Transverse colon (tissue), 4 donors: Measurements from ENCODE around the gene DELE1. TPM values are rescaled to one million over a fixed set of nuclear protein-coding genes. Genes with fewer than 3 reads are reported as not detected.

Experiments used
- total RNA-seq, 4 donors: library from RNA; depleted of rRNA; stranded (reverse); fragments of >200 nt; gene quantifications; one replicate each; pipeline ENCODE4 v1.1.0, GENCODE V29; 2016

The DELE1 gene
- total RNA-seq, 4 donors from 2014 or later, result 92.6 to 270 (median 126) TPM

Other genes starting within 250 kb of the DELE1 start
- gene ARAP3, start 241.6 kb upstream of the DELE1 start, total RNA-seq, result 1 to 10 TPM; 1.1 to 4.0 (median 3.3) TPM
- 100 to 1,000 TPM in 3 of 4 donors, 10 to 100 TPM in 1; 92.5 to 217 (median 164) TPM for gene PCDH1, start 45.5 kb upstream of the DELE1 start, total RNA-seq
- under 1 TPM in 3 of 4 donors, not detected in 1; 0.37 to 0.95 (median 0.68) TPM for gene PCDH12, start 34.3 kb downstream of the DELE1 start, total RNA-seq
- 10 to 100 TPM; 15.3 to 66.7 (median 57.1) TPM for gene RNF14, start 45.2 kb downstream of the DELE1 start, total RNA-seq
- gene GNPDA1, start 89.2 kb downstream of the DELE1 start, total RNA-seq, result 10 to 100 TPM in 2 of 4 donors, 1 to 10 TPM in 2; 1.6 to 24.8 (median 8.9) TPM
- gene NDFIP1, start 184.9 kb downstream of the DELE1 start, total RNA-seq, result 10 to 100 TPM; 19.1 to 92.2 (median 65.6) TPM